Measurements from ENCODE around the gene PARG. TPM values are rescaled to one million over a fixed set of nuclear protein-coding genes. Genes with fewer than 3 reads are reported as not detected.

PARG gene
- 10 to 100 TPM; 26.2 to 32.3 TPM for total RNA-seq

DNA sequence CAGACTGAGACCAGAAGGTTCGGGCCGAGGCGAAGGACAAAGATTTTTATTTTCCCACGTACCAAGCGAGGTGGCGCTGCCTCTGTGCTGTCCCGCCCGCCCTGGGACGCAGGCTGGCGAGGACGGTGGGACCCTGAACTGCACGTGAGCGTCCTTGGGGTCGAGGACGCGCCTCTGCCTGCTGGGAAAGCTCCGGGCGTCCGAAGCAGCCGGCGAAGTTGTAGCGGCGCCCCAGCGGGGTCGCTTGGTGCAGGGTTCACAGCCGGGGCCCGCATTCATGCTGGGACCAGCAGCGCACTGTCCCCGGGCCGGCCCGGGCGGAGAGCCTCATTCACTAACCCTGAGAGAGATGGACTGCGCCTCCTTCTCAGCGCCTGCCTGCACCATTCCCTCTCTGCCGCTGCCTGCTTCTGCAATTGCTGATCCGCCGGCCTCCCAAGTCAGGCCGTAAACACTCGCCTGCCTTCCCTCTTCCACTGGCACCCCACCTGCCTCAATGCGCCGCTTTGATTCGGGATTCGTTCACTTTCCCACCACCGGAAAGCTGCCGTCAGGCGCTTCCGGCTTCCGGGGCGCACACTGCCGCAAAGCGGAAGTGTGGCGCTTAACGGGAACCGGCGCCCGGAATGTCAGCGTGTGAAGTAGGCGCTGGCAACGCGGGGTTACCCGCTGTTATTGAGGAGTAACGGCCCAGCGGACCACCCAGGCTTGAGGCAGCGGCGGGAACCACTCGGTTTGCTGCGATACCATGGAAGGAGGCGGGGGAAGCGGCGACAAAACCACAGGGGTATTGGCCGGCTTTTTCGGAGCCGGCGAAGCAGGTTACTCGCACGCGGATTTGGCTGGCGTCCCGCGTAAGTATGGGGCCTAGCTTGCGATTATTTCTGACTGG, at the start of gene PARG, which contains the start of gene TIMM23B:
Gene PARG, minus strand, starts transcription at position 581 of the 892 bp plus-strand sequence. Its CDS starts 302 bp downstream, at position 279.
Gene TIMM23B, plus strand, starts transcription at position 607 of the 892 bp plus-strand sequence. Its CDS starts 142 bp downstream, at position 749.

DNA sequence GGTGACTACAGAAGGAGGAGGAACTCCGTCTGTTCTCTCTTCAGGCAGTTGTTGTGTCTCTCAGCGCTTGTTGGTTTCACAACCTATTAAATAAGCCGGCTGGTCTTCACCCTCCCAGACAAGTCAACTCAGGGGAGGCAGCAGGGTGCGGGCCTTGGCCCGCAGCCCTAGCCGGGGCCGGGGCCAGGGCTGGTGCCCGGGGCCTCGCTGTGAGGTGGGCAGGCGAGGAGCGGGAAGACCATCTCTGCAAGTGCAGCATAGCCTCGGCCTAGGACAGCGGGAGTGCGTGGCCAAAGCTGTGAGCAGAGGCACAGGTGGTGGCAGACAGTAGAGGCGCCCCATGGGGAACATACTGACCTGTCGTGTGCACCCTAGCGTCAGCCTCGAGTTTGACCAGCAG, 46.5 kb upstream of the PARG start, which contains the start of gene AGAP6:
Gene AGAP6, plus strand, starts transcription at position 31 of the 400 bp plus-strand sequence. Its CDS starts 310 bp downstream, at position 341.

Small RNA genes within 50 kb of the gene (small RNA-seq; reads per million reads assigned to genes)
- gene RNA5SP317 (0 reads per million in 2 donors), gene SNORA74C-2 (1.2 to 2.0 reads per million in 2 donors)

Other genes starting within 250 kb of the PARG start
- gene OGDHL, start 179.7 kb downstream of the PARG start, total RNA-seq = under 1 TPM; under 0.01 TPM
- 10 to 100 TPM; 12.3 to 12.7 TPM for gene TIMM23B, start within 50 bp of the PARG start, total RNA-seq
- 1 to 10 TPM; 2.7 to 3.1 TPM for gene AGAP6, start 46.4 kb upstream of the PARG start, total RNA-seq
- 10 to 100 TPM; 44.0 to 54.7 TPM for gene WASHC2A, start 125.9 kb upstream of the PARG start, total RNA-seq

Measured in melanocyte of skin (primary cell).